SK-N-SH treated with all-trans-retinoic acid at 6 μM for 48 hours (cell line): ENCODE data around the gene ZMAT3.

Experiments used
- BACH2 ChIP-seq: fragments of 250-450 bp; sonication (Bioruptor Pico); IDR thresholded peaks from 2 replicates; pipeline ENCODE4 v1.9.0; 2021; ENCODE audit warnings: mild to moderate bottlenecking, borderline replicate concordance
- CSDC2 ChIP-seq: fragments of 250-450 bp; sonication (Bioruptor Pico); IDR thresholded peaks from 2 replicates; pipeline ENCODE4 v1.5.0; 2020; ENCODE audit warnings: mild to moderate bottlenecking, moderate library complexity
- OSR1 ChIP-seq: fragments of 250-450 bp; sonication (Bioruptor Pico); IDR thresholded peaks from 2 replicates; pipeline ENCODE4 v1.8.0; 2022; ENCODE audit warnings: moderate library complexity, mild to moderate bottlenecking, inconsistent platforms
- RARB ChIP-seq: fragments of 250-450 bp; sonication (Bioruptor Pico); IDR thresholded peaks from 2 replicates; pipeline ENCODE4 v1.8.0; 2021; ENCODE audit warnings: mild to moderate bottlenecking, moderate library complexity
- TCF4 ChIP-seq: fragments of 250-450 bp; sonication (Bioruptor Pico); IDR thresholded peaks from 2 replicates; pipeline ENCODE4 v1.8.0; 2021; ENCODE audit warnings: mild to moderate bottlenecking, moderate library complexity, borderline replicate concordance
- ZC3H10 ChIP-seq: fragments of 250-450 bp; sonication (Bioruptor Pico); IDR thresholded peaks from 2 replicates; pipeline ENCODE4 v1.5.1; 2021; ENCODE audit warnings: mild to moderate bottlenecking, moderate library complexity
- ZFP3 ChIP-seq: fragments of 250-450 bp; sonication (Bioruptor Pico); IDR thresholded peaks from 2 replicates; pipeline ENCODE4 v1.5.0; 2020; ENCODE audit warnings: mild to moderate bottlenecking, moderate library complexity
- ZFP30 ChIP-seq: fragments of 450-650 bp; formaldehyde crosslinking; IDR thresholded peaks from 2 replicates; pipeline ENCODE4 v1.5.0; 2022; ENCODE audit warnings: mild to moderate bottlenecking, moderate library complexity
- ZNF565 ChIP-seq: fragments of 450-650 bp; formaldehyde crosslinking; conservative IDR thresholded peaks from 2 replicates; pipeline ENCODE4 v1.5.0; 2020; ENCODE audit warnings: low read depth, mild to moderate bottlenecking, moderate library complexity
- ZNF8 ChIP-seq: fragments of 450-650 bp; formaldehyde crosslinking; IDR thresholded peaks from 2 replicates; pipeline ENCODE4 v1.5.0; 2020; ENCODE audit warnings: mild to moderate bottlenecking, moderate library complexity
- TF ChIP-seq, protein P1 (sequence below): fragments of 250-450 bp; sonication (Bioruptor Pico); IDR thresholded peaks from 2 replicates; pipeline ENCODE4 v1.8.0; 2020; ENCODE audit warnings: mild to moderate bottlenecking, moderate library complexity, borderline replicate concordance
- TF ChIP-seq, protein P2 (sequence below): fragments of 250-450 bp; sonication (Bioruptor Pico); IDR thresholded peaks from 2 replicates; pipeline ENCODE4 v1.5.0; 2020; ENCODE audit warnings: mild to moderate bottlenecking, moderate library complexity
- TF ChIP-seq, protein P3 (sequence below): fragments of 250-450 bp; sonication (Bioruptor Pico); IDR thresholded peaks from 2 replicates; pipeline ENCODE4 v1.5.1; 2020; ENCODE audit warnings: low read depth, mild to moderate bottlenecking, moderate library complexity

- TF ChIP-seq, protein P1, sequence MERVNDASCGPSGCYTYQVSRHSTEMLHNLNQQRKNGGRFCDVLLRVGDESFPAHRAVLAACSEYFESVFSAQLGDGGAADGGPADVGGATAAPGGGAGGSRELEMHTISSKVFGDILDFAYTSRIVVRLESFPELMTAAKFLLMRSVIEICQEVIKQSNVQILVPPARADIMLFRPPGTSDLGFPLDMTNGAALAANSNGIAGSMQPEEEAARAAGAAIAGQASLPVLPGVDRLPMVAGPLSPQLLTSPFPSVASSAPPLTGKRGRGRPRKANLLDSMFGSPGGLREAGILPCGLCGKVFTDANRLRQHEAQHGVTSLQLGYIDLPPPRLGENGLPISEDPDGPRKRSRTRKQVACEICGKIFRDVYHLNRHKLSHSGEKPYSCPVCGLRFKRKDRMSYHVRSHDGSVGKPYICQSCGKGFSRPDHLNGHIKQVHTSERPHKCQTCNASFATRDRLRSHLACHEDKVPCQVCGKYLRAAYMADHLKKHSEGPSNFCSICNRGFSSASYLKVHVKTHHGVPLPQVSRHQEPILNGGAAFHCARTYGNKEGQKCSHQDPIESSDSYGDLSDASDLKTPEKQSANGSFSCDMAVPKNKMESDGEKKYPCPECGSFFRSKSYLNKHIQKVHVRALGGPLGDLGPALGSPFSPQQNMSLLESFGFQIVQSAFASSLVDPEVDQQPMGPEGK (CRISPR knock-in tag), result no peak
- TF ChIP-seq ZFP30 (CRISPR knock-in tag), result no peak
- TF ChIP-seq, protein P2, sequence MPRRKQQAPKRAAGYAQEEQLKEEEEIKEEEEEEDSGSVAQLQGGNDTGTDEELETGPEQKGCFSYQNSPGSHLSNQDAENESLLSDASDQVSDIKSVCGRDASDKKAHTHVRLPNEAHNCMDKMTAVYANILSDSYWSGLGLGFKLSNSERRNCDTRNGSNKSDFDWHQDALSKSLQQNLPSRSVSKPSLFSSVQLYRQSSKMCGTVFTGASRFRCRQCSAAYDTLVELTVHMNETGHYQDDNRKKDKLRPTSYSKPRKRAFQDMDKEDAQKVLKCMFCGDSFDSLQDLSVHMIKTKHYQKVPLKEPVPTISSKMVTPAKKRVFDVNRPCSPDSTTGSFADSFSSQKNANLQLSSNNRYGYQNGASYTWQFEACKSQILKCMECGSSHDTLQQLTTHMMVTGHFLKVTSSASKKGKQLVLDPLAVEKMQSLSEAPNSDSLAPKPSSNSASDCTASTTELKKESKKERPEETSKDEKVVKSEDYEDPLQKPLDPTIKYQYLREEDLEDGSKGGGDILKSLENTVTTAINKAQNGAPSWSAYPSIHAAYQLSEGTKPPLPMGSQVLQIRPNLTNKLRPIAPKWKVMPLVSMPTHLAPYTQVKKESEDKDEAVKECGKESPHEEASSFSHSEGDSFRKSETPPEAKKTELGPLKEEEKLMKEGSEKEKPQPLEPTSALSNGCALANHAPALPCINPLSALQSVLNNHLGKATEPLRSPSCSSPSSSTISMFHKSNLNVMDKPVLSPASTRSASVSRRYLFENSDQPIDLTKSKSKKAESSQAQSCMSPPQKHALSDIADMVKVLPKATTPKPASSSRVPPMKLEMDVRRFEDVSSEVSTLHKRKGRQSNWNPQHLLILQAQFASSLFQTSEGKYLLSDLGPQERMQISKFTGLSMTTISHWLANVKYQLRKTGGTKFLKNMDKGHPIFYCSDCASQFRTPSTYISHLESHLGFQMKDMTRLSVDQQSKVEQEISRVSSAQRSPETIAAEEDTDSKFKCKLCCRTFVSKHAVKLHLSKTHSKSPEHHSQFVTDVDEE (CRISPR knock-in tag), result no peak
- TF ChIP-seq TCF4 (CRISPR knock-in tag), result no peak
- no peak for TF ChIP-seq ZNF8
- TF ChIP-seq ZNF565 (CRISPR knock-in tag), result no peak
- no peak for TF ChIP-seq ZC3H10 (CRISPR knock-in tag)
- no peak for TF ChIP-seq ZFP3 (CRISPR knock-in tag)
- no peak for TF ChIP-seq RARB (CRISPR knock-in tag)
- TF ChIP-seq, protein P3, sequence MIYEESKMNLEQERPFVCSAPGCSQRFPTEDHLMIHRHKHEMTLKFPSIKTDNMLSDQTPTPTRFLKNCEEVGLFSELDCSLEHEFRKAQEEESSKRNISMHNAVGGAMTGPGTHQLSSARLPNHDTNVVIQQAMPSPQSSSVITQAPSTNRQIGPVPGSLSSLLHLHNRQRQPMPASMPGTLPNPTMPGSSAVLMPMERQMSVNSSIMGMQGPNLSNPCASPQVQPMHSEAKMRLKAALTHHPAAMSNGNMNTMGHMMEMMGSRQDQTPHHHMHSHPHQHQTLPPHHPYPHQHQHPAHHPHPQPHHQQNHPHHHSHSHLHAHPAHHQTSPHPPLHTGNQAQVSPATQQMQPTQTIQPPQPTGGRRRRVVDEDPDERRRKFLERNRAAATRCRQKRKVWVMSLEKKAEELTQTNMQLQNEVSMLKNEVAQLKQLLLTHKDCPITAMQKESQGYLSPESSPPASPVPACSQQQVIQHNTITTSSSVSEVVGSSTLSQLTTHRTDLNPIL (CRISPR knock-in tag), result no peak
- TF ChIP-seq BACH2 (CRISPR knock-in tag), result no peak
- TF ChIP-seq OSR1 (CRISPR knock-in tag), result no peak
- no peak for TF ChIP-seq CSDC2 (CRISPR knock-in tag)
These were observed 22.2 kb upstream of the ZMAT3 start for GRCh38 chr3:179093807-179094206.
